K562 (cell line): ENCODE data around the gene CD40. TPM values are rescaled to one million over a fixed set of nuclear protein-coding genes. Genes with fewer than 3 reads are reported as not detected.

Experiments used
- ATAC-seq: fragments of 200-7000 bp; cut with Tn5 transposase; 3 replicates; pipeline ENCODE4 v1.9.1; 2020; ENCODE audit warnings: moderate library complexity
- BruUV-seq: library from RNA; stranded (reverse); fragments of 400-500 nt; replicated peaks from 2 replicates; lab custom pipeline; 2021; lab: Mats Ljungman, UMichigan
- CTCF ChIA-PET: fragments of 300-600 bp; formaldehyde crosslinking; extraction: SDS; loops from one replicate; lab custom pipeline; 2021; ENCODE audit warnings: low intra/inter-chr PET ratio; lab: Yijun Ruan, JAX
- POLR2A ChIA-PET: fragments of 300-600, 350-650 bp; sonication (Branson Sonifier 250); formaldehyde crosslinking; extraction: SDS; loops from one replicate; lab custom pipeline; 2021; ENCODE audit warnings: antibody characterized with exemption, inconsistent platforms; lab: Yijun Ruan, JAX
- DNase-seq, 4 experiments: peaks; one replicate each; pipeline versions ENCODE4 v3.0.0 to v3.0.0-alpha.2; 2011 to 2018; ENCODE audit warnings: low spot score in 3 of 4, mixed read lengths in 3 of 4; ENCODE audit errors: extremely low read depth in 1 of 4
- FAIRE-seq: peaks from 2 replicates; lab custom pipeline; 2011; peaks lifted over from hg19 to GRCh38; lab: Jason Lieb, UNC
- H2AFZ ChIP-seq: 2 replicates; pipeline ENCODE4 v1.6.0; 2011; ENCODE audit warnings: low read depth, low read length, control low read depth, inconsistent platforms
- H3K27ac ChIP-seq: fragments of 200-600 bp; 3 replicates; pipeline ENCODE4 v1.8.0; 2011; ENCODE audit warnings: low read depth, mild to moderate bottlenecking, control low read depth, inconsistent platforms, low read length, moderate library complexity, mixed read lengths; ENCODE audit errors: extremely low read depth
- H3K27me3 ChIP-seq, 2 experiments: fragments of 300-600 bp in 1 of 2; 2 replicates in 1 of 2; 3 replicates in 1 of 2; pipeline versions ENCODE4 v1.6.0 to v1.8.0; 2011; ENCODE audit warnings: inconsistent platforms in 2 of 2, low read length in 2 of 2, mild to moderate bottlenecking in 1 of 2, mixed read lengths in 1 of 2, moderate library complexity in 1 of 2; ENCODE audit not compliant: control insufficient read depth in 2 of 2, insufficient read depth in 2 of 2
- H3K36me3 ChIP-seq: fragments of 300-600 bp; 3 replicates; pipeline ENCODE4 v1.8.0; 2011; ENCODE audit warnings: mild to moderate bottlenecking, low read length, inconsistent platforms; ENCODE audit not compliant: control insufficient read depth, insufficient read depth
- H3K4me1 ChIP-seq, 2 experiments: fragments of 200-600 bp in 1 of 2; replicated peaks in 1 of 2; 2 replicates in 1 of 2; 3 replicates in 1 of 2; pipeline versions ENCODE4 v1.5.1 to v1.8.0; 2011; ENCODE audit warnings: inconsistent platforms in 2 of 2, low read length in 2 of 2, mild to moderate bottlenecking in 1 of 2, mixed read lengths in 1 of 2, moderate library complexity in 1 of 2; ENCODE audit not compliant: control insufficient read depth in 2 of 2, insufficient read depth in 2 of 2
- H3K4me2 ChIP-seq: 2 replicates; pipeline ENCODE4 v1.6.1; 2011; ENCODE audit warnings: low read length, control low read depth, inconsistent platforms, mixed read lengths; ENCODE audit not compliant: insufficient read depth
- H3K4me3 ChIP-seq: fragments of 200-600 bp; sonication (generic), shearing (Covaris generic); 2 replicates; pipeline ENCODE4 v1.5.1; 2016; ENCODE audit warnings: control low read depth, inconsistent platforms
- H3K79me2 ChIP-seq: fragments of 200-600 bp; 3 replicates; pipeline ENCODE4 v1.8.0; 2011; ENCODE audit warnings: low read length, inconsistent platforms; ENCODE audit not compliant: control insufficient read depth, insufficient read depth
- H3K9ac ChIP-seq, 2 experiments: 2 replicates each; pipeline versions ENCODE4 v1.6.0 to v1.6.1; 2011; ENCODE audit warnings: low read depth in 2 of 2, low read length in 2 of 2, control low read depth in 1 of 2, inconsistent platforms in 1 of 2, mild to moderate bottlenecking in 1 of 2, mixed read lengths in 1 of 2; ENCODE audit not compliant: insufficient read depth in 1 of 2
- H3K9me1 ChIP-seq: one replicate; pipeline ENCODE4 v1.6.0; 2011; ENCODE audit warnings: inconsistent platforms, mild to moderate bottlenecking, low read length, moderate library complexity; ENCODE audit not compliant: control insufficient read depth, insufficient read depth
- H3K9me3 ChIP-seq: replicated peaks from 2 replicates; pipeline ENCODE4 v1.5.1; 2011; ENCODE audit warnings: low read depth, low read length, inconsistent platforms; ENCODE audit not compliant: control insufficient read depth, insufficient read depth
- H4K20me1 ChIP-seq: replicated peaks from 2 replicates; pipeline ENCODE4 v1.6.1; 2011; ENCODE audit warnings: low read length, inconsistent platforms, mixed read lengths; ENCODE audit not compliant: control insufficient read depth, insufficient read depth
- ARID4B ChIP-seq: sonication (generic); formaldehyde crosslinking; IDR thresholded peaks from 2 replicates; pipeline ENCODE4 v1.8.0; 2022; ENCODE audit warnings: mild to moderate bottlenecking, missing genetic modification reagents
- BMI1 ChIP-seq: fragments of 150-350 bp; IDR thresholded peaks from 2 replicates; pipeline ENCODE4 v1.6.1; 2014; ENCODE audit warnings: low read length
- DMBX1 ChIP-seq: fragments of 250-450 bp; sonication (Bioruptor Pico); IDR thresholded peaks from 2 replicates; pipeline ENCODE4 v1.8.0; 2022; ENCODE audit warnings: inconsistent platforms, mild to moderate bottlenecking, moderate library complexity, borderline replicate concordance
- GTF2E2 ChIP-seq: fragments of 200-800 bp; sonication (Bioruptor generic); IDR thresholded peaks from 2 replicates; pipeline ENCODE4 v1.6.1; 2016; ENCODE audit warnings: missing genetic modification characterization, missing compliant biosample characterization
- HNRNPL ChIP-seq: fragments of 200-400 bp; formaldehyde crosslinking; IDR thresholded peaks from 2 replicates; pipeline ENCODE4 v1.6.1; 2017; ENCODE audit warnings: low read depth, mild to moderate bottlenecking, low read length
- KHSRP ChIP-seq: fragments of 450-650 bp; IDR thresholded peaks from 2 replicates; pipeline ENCODE4 v1.6.1; 2017
- NFE2L1 ChIP-seq: fragments of 450-650 bp; IDR thresholded peaks from 2 replicates; pipeline ENCODE4 v1.6.1; 2016; ENCODE audit warnings: missing genetic modification characterization, low read depth, mild to moderate bottlenecking, missing compliant biosample characterization, moderate library complexity, borderline replicate concordance
- POLR3G ChIP-seq: IDR thresholded peaks from 2 replicates; pipeline ENCODE4 v1.6.1; 2011; ENCODE audit not compliant: insufficient read length, insufficient replicate concordance; ENCODE audit errors: extremely low read depth
- RBM17 ChIP-seq: fragments of 200-400 bp; formaldehyde crosslinking; IDR thresholded peaks from 2 replicates; pipeline ENCODE4 v1.6.1; 2017; ENCODE audit warnings: low read depth, mild to moderate bottlenecking, low read length, borderline replicate concordance
- RBM39 ChIP-seq: fragments of 200-400 bp; formaldehyde crosslinking; optimal IDR thresholded peaks from 2 replicates; pipeline ENCODE3; 2018; ENCODE audit warnings: low read depth, low read length
- U2AF2 ChIP-seq: fragments of 200-400 bp; formaldehyde crosslinking; optimal IDR thresholded peaks from 2 replicates; pipeline ENCODE3; 2017; ENCODE audit warnings: low read depth, mild to moderate bottlenecking, low read length
- ZBTB12 ChIP-seq: fragments of 250-450 bp; sonication (Bioruptor Pico); IDR thresholded peaks from 2 replicates; pipeline ENCODE4 v1.4.0; 2020
- ZFP30 ChIP-seq: fragments of 250-450 bp; sonication (Bioruptor Pico); IDR thresholded peaks from 2 replicates; pipeline ENCODE4 v1.8.0; 2022; ENCODE audit warnings: moderate library complexity, mild to moderate bottlenecking, inconsistent platforms, borderline replicate concordance
- ZNF282 ChIP-seq: sonication (generic); formaldehyde crosslinking; IDR thresholded peaks from 2 replicates; pipeline ENCODE4 v1.8.1; 2023; ENCODE audit warnings: missing genetic modification reagents
- ZNF668 ChIP-seq: fragments of 250-450 bp; sonication (Bioruptor Pico); IDR thresholded peaks from 2 replicates; pipeline ENCODE4 v1.8.0; 2022; ENCODE audit warnings: mild to moderate bottlenecking, inconsistent platforms
- WGBS: fragments of 100-300 bp; shearing (Covaris generic); methylation state at CpG from one replicate; pipeline ENCODE4 v1.1.6; 2016; ENCODE audit warnings: low coverage, mixed read lengths; ENCODE audit not compliant: insufficient coverage; ENCODE audit errors: missing lambda C conversion rate; 5-methylcytosine and 5-hydroxymethylcytosine counted together
- in situ Hi-C: fragments of 300-500 bp; cut with MboI; formaldehyde crosslinking; loops from 4 replicates; pipeline ENCODE4 v1.15.0; 2018; ENCODE audit warnings: inconsistent platforms, mixed read lengths
- intact Hi-C: fragments of 100-400 bp; cut with micrococcal nuclease; formaldehyde crosslinking; loops from 2 replicates; pipeline ENCODE4 v1.14.2; 2022
- polyA plus RNA-seq, 8 experiments: library from polyadenylated mRNA; depleted of rRNA in 4 of 8; stranded (reverse) in 5 of 8; unstranded in 3 of 8; fragments of >200 nt; fragmentation: Nextera tagmentation in 2 of 8; fragmentation: Illumina TruSeq in 1 of 8; extraction: Ambion mirVana in 2 of 8; extraction: Trizol in 1 of 8; gene quantifications; 2 replicates each; pipeline versions ENCODE4 v1.2.1 to v1.2.3, GENCODE V29; 2011 to 2014; ENCODE audit warnings: inconsistent platforms in 1 of 8, missing spikeins in 1 of 8
- total RNA-seq, 7 experiments: library from RNA; depleted of rRNA in 6 of 7; stranded (reverse); fragments of >200 nt in 6 of 7; fragmentation: Illumina TruSeq in 2 of 7; extraction: Trizol in 2 of 7; gene quantifications; 2 replicates each; pipeline versions ENCODE4 v1.2.1 to v1.2.3, GENCODE V29; 2011 to 2021; ENCODE audit warnings: low replicate concordance in 1 of 7
- TF ChIP-seq, protein P1 (sequence below): fragments of 250-450 bp; sonication (Bioruptor Pico); IDR thresholded peaks from 2 replicates; pipeline ENCODE4 v1.4.0; 2020; ENCODE audit warnings: mild to moderate bottlenecking

Gene CD40
- total and polyA plus RNA-seq, 9 of the 15 experiments (the other 6 are each of a cell fraction or from before 2014, with no cell fraction given) = 0.76 to 3.7 (median 1.6) TPM

DNA sequence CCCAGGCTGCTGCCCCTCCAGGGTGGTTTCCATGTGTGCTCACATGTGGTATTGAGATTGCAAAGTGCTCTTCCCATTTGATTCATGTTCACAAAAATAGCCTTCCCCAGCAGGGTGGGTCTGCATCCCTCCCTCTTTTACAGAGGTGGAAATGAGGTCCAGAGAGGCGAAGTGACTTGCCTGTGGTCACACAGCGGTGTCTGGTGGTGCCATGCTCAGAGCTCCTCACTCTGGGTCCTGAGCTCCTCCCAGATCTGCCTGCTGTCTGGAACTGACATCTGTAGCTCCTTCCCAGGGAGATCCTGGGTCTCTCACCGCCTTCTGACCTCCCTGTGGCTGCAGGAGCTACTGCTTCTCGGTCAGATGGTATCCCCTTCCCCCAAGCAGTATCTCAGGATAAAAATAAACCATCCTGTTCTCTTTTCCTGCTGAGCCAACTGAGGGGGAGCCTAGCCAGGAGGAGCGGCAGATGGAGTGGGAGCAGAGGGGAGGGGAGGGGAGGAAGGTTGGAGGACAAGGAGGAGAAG lies 11.9 kb downstream of the CD40 start:
- no peak overlapping the region for H3K27ac ChIP-seq
- H3K36me3 ChIP-seq = no peaks in the 10 kb centered on the region
- H3K4me1 ChIP-seq = 0 out of 5 replicates have a peak, but pooled peaks cover 0 to 7% of the 10 kb centered on the region in 2 experiments
- ATAC-seq (no peak), FAIRE-seq (no peak), DNase-seq (no peak)
- no peaks in the 10 kb centered on the region for H3K9me1 ChIP-seq
- peaks cover 8% of the 10 kb centered on the region for H4K20me1 ChIP-seq
- H2AFZ ChIP-seq = no peak overlapping the region
- H3K27me3 ChIP-seq = peaks cover 5 to 29% of the 10 kb centered on the region in 2 experiments; a peak in 4 of 5 replicates
- no peak overlapping the region for H3K4me2 ChIP-seq
- POLR2A ChIA-PET = no interaction called here
- intact Hi-C loops (loop anchor here (5.0 kb wide), 2 partner anchors 108 to 177 kb away; partner anchors contain the start of gene CDH22), in situ Hi-C loops (loop anchor here (25.0 kb wide), 1 partner anchor 182 kb away; the partner anchor contains the start of gene CDH22)
- H3K9me3 ChIP-seq = no peaks in the 10 kb centered on the region
- WGBS = 0% methylated on average over 5 of the region's 5 CpGs
- CTCF ChIA-PET = interaction anchor here (0.6 kb wide), 1 partner anchor 472 kb away, joined by 3 read pairs; no protein-coding TSS in a partner anchor
- H3K4me3 ChIP-seq = no peak overlapping the region
- H3K79me2 ChIP-seq = no peaks in the 10 kb centered on the region
- BruUV-seq = no TSS peak
- no peak overlapping the region; a peak in 1 of 4 replicates for H3K9ac ChIP-seq
- TF ChIP-seq ZNF668 (no peak), ZFP30 (CRISPR knock-in tag) (no peak), GTF2E2 (tag) (no peak), ZNF282 (no peak), U2AF2 (no peak), BMI1 (no peak), HNRNPL (no peak), POLR3G (no peak), ZBTB12 (no peak), ARID4B (CRISPR knock-in tag) (no peak), KHSRP (no peak), RBM17 (no peak), NFE2L1 (tag) (no peak), RBM39 (no peak), DMBX1 (CRISPR knock-in tag) (no peak)
- TF ChIP-seq, protein P1, sequence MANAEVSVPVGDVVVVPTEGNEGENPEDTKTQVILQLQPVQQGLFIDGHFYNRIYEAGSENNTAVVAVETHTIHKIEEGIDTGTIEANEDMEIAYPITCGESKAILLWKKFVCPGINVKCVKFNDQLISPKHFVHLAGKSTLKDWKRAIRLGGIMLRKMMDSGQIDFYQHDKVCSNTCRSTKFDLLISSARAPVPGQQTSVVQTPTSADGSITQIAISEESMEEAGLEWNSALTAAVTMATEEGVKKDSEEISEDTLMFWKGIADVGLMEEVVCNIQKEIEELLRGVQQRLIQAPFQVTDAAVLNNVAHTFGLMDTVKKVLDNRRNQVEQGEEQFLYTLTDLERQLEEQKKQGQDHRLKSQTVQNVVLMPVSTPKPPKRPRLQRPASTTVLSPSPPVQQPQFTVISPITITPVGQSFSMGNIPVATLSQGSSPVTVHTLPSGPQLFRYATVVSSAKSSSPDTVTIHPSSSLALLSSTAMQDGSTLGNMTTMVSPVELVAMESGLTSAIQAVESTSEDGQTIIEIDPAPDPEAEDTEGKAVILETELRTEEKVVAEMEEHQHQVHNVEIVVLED (CRISPR knock-in tag) = no peak
